Measurements from ENCODE around the gene MUS81. TPM values are rescaled to one million over a fixed set of nuclear protein-coding genes. Genes with fewer than 3 reads are reported as not detected.
A peak's percentile ranks its signal among the peaks of the same experiment; 100 is the strongest.

MUS81 gene
- total and polyA plus RNA-seq, 2 of the 13 experiments (the other 11 are each of a cell fraction or from before 2014, with no cell fraction given), result 25.6 to 30.2 TPM

DNA sequence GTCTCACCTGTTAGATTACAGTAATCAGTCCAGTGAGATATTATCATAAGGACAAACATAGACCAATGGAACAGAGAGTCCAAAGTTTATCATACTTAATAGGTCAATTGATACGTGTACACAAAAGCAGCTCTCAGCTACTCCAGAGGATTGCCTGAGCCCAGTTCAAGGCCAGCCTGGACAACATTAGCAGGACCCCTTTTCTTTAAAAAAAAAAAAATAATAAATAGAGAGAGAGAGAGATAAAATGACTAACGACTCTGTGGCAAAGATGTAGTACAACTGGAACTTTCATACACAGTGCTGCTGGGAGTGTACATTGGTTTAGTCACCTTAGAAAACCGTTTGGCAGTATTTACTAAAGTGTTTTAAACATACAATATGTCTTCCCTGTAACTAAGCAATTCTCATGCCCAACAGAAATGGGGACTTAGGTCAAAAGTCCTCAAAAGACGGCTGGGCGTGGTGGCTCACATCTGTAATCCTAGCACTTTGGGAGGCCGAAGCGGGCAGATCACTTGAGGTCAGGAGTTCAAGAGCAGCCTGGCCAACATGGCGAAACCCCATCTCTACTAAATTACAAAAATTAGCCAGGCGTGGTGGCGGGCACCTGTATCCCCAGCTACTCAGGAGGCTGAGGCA, 15.9 kb upstream of the MUS81 start (continued):
- no peak for TF ChIP-seq NFYC (CRISPR knock-in tag; IDR thresholded peaks at IDR 0.05)
- TF ChIP-seq NFAT5 (CRISPR knock-in tag; IDR thresholded peaks at IDR 0.05), result no peak
- TF ChIP-seq ZNF20 (CRISPR knock-in tag; IDR thresholded peaks at IDR 0.05), result no peak
- TF ChIP-seq, protein P1, sequence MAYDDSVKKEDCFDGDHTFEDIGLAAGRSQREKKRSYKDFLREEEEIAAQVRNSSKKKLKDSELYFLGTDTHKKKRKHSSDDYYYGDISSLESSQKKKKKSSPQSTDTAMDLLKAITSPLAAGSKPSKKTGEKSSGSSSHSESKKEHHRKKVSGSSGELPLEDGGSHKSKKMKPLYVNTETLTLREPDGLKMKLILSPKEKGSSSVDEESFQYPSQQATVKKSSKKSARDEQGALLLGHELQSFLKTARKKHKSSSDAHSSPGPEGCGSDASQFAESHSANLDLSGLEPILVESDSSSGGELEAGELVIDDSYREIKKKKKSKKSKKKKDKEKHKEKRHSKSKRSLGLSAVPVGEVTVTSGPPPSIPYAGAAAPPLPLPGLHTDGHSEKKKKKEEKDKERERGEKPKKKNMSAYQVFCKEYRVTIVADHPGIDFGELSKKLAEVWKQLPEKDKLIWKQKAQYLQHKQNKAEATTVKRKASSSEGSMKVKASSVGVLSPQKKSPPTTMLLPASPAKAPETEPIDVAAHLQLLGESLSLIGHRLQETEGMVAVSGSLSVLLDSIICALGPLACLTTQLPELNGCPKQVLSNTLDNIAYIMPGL (CRISPR knock-in tag; IDR thresholded peaks at IDR 0.05; ENCODE audit: borderline replicate concordance in 1 of 2, low read depth in 1 of 2), result no peak
- TF ChIP-seq ZSCAN25 (CRISPR knock-in tag; IDR thresholded peaks at IDR 0.05), result no peak
- TF ChIP-seq SATB2 (CRISPR knock-in tag; IDR thresholded peaks at IDR 0.05), result no peak
- TF ChIP-seq THRA (CRISPR knock-in tag; IDR thresholded peaks at IDR 0.05; ENCODE audit: borderline replicate concordance), result no peak; the same call in 1 of the 2 replicates
- no peak for TF ChIP-seq SP4 (CRISPR knock-in tag; IDR thresholded peaks at IDR 0.05)
- TF ChIP-seq PITX1 (CRISPR knock-in tag; IDR thresholded peaks at IDR 0.05), result peak; percentile 43; the same call in 1 of the 2 replicates
- TF ChIP-seq ONECUT2 (CRISPR knock-in tag; IDR thresholded peaks at IDR 0.05), result no peak
- TF ChIP-seq, protein P2, sequence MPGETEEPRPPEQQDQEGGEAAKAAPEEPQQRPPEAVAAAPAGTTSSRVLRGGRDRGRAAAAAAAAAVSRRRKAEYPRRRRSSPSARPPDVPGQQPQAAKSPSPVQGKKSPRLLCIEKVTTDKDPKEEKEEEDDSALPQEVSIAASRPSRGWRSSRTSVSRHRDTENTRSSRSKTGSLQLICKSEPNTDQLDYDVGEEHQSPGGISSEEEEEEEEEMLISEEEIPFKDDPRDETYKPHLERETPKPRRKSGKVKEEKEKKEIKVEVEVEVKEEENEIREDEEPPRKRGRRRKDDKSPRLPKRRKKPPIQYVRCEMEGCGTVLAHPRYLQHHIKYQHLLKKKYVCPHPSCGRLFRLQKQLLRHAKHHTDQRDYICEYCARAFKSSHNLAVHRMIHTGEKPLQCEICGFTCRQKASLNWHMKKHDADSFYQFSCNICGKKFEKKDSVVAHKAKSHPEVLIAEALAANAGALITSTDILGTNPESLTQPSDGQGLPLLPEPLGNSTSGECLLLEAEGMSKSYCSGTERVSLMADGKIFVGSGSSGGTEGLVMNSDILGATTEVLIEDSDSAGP (CRISPR knock-in tag; IDR thresholded peaks at IDR 0.05; ENCODE audit: borderline replicate concordance), result no peak
- no peak for TF ChIP-seq ZNF230 (CRISPR knock-in tag; IDR thresholded peaks at IDR 0.05)
- TF ChIP-seq ZNF570 (CRISPR knock-in tag; IDR thresholded peaks at IDR 0.05; ENCODE audit: borderline replicate concordance), result no peak
- no peak for TF ChIP-seq ZNF768 (CRISPR knock-in tag; IDR thresholded peaks at IDR 0.05)
- TF ChIP-seq JUNB (CRISPR knock-in tag; IDR thresholded peaks at IDR 0.05; ENCODE audit: borderline replicate concordance), result no peak
- TF ChIP-seq ARID3A (IDR thresholded peaks at IDR 0.05; ENCODE audit: low read depth, low read length), result peak; percentile 82

Measured in HepG2 (cell line).